Heart right ventricle (tissue), 16 donors: Measurements from ENCODE around the gene MTA1. TPM values are rescaled to one million over a fixed set of nuclear protein-coding genes. Genes with fewer than 3 reads are reported as not detected.

Experiments
- ATAC-seq, 8 donors: fragments of 200-7000 bp; cut with Tn5 transposase; one replicate each; pipeline ENCODE4 v1.9.1; 2020; ENCODE audit warnings: mild to moderate bottlenecking in 8 of 8, moderate library complexity in 8 of 8, moderate number of reproducible peaks in 1 of 8
- DNase-seq, 2 donors: peaks; one replicate each; pipeline ENCODE4 v3.0.0-alpha.2; 2020
- H3K27ac ChIP-seq, 10 donors: fragments of 200-600 bp; sonication (generic) in 2 of 10; one replicate each; pipeline versions ENCODE4 v1.5.0 to v1.8.0; 2020 to 2022; ENCODE audit warnings: mild to moderate bottlenecking in 3 of 10
- H3K27me3 ChIP-seq, 7 donors: fragments of 200-600 bp; one replicate each; pipeline ENCODE4 v1.8.0; 2021 to 2022; ENCODE audit warnings: mild to moderate bottlenecking in 2 of 7
- H3K36me3 ChIP-seq, 9 donors: fragments of 200-600 bp; sonication (generic) in 1 of 9; one replicate each; pipeline versions ENCODE4 v1.5.0 to v1.8.0; 2020 to 2022; ENCODE audit warnings: mild to moderate bottlenecking in 2 of 9
- H3K4me1 ChIP-seq, 9 donors: fragments of 200-600 bp; sonication (generic) in 1 of 9; one replicate each; pipeline versions ENCODE4 v1.5.0 to v1.8.0; 2020 to 2022; ENCODE audit warnings: mild to moderate bottlenecking in 4 of 9
- H3K4me3 ChIP-seq, 10 donors: fragments of 200-600 bp; sonication (generic) in 2 of 10; one replicate each; pipeline versions ENCODE4 v1.5.0 to v1.8.0; 2020 to 2022; ENCODE audit warnings: mild to moderate bottlenecking in 7 of 10, moderate library complexity in 2 of 10
- H3K9me3 ChIP-seq, 11 donors: fragments of 200-600 bp in 10 of 11; sonication (generic) in 2 of 11; one replicate each; pipeline versions ENCODE4 v1.5.0 to v1.8.0; 2013 to 2022; ENCODE audit warnings: mild to moderate bottlenecking in 2 of 11, control low read depth in 1 of 11, moderate library complexity in 1 of 11
- WGBS, 2 donors: extraction: QIAGEN DNeasy Blood & Tissue Kit; methylation state at CpG; one replicate each; pipeline ENCODE4 v1.1.7; 2013; ENCODE audit warnings: inconsistent platforms in 1 of 2; 5-methylcytosine and 5-hydroxymethylcytosine counted together
- intact Hi-C, 10 donors: fragments of 100-400 bp; cut with DNase I; formaldehyde crosslinking; loops; one replicate each; pipeline versions ENCODE4 v1.11.1 to v1.14.2; 2022
- polyA plus RNA-seq, 2 donors: library from polyadenylated mRNA; stranded (reverse); fragments of 200-250 nt; gene quantifications; one replicate each; pipeline ENCODE4 v1.2.3, GENCODE V29; 2013
- total RNA-seq, 10 donors: library from RNA; stranded (reverse); fragmentation: NEBNext Ultra II Directional in 3 of 10; extraction: Animal tissue kit (Norgen Biotek cat#: 25700) in 3 of 10; gene quantifications; one replicate each; pipeline versions ENCODE4 v1.2.1 to v1.2.4, GENCODE V29; 2021 to 2023
- TF ChIP-seq, protein P1 (sequence below), 9 donors: fragments of 200-600 bp; sonication (generic) in 2 of 9; IDR thresholded peaks; one replicate each; pipeline versions ENCODE4 v1.5.0 to v1.8.0; 2021 to 2022; ENCODE audit warnings: antibody characterized with exemption in 9 of 9, mild to moderate bottlenecking in 5 of 9, moderate library complexity in 1 of 9
- donor health status: Arrhythmogenic right ventricular cardiomyopathy.
- donor health status: ischemic (EF 13 %, LVEDD 7.1; RV severe dilation, severe dysfunction).
- donor health status: healthy with polysubstance abuse.
- donor health status: DM: no; HTN: yes; CAD: no.
- donor health status: DM: no; HTN: no; CAD: no.
- donor health status: ischemic (EF 25% LVEDD 6.9; RV normal size, moderate dysfunction).
- donor health status: ischemic (EF 25% LVEDD 5.7; RV mildly dilated, moderate dysfunction).
- donor health status: healthy.
- donor health status: DM: yes; HTN: yes; CAD: no.
- donor health status: Ischemic cardiomyopathy.
- donor health status: ischemic (EF 35%, LVEDD 5.7; RV mildly dilated, moderate dysfunction).
- donor health status: nonischemic (EF 11% LVEDD 7.7; RV severe dilation, severe dysfunction).
- donor health status: DM: yes; HTN: yes; CAD: no.
- donor health status: PGD.
- donor health status: ischemic (EF 29% LVEDD 5.4; RV normal size, mild dysfunction).
- donor health status: nonischemic (EF 23%, LVEDD 6.1; RV moderate dilation, normal function).

The MTA1 gene
- total and polyA plus RNA-seq, 12 donors: 94.4 to 250 (median 133) TPM

DNA sequence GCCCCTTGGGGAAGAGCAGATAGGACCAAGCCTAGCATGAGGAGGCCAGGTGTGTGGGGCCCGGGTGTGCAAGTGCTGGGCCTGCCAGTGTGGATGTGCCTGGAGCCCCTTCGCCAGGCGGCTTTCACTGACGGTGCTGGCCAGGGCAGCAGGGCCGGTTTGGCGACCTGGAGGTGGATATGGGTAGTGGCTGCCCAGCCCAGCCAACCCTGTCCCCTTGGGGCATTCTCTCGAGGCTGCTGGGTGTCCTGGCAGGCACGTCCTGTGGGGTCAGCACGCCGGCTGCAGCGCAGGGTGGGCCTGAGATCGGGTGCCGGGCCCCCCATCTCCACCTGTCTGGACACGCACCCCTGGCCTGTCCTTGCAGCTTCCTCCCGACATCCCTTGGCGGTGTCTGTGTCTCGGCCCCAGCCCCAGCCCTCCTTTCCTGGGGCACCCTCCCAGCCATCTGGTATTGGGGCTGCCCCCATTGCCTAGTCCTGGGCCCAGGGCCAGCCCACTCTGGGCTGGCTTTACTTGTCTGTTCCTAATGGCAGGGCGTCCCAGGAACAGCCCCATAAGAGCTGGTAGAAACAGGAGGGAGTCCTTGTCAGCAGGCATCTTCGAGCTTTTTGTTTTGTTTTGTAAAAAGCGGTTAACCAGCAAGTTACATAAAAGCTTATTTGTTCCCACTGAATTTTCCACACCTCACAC is 47.8 kb downstream of the MTA1 start:
- ATAC-seq: no peak
- WGBS, 2 donors: 67 to 77% methylated on average over 20 of the region's 20 CpGs
- DNase-seq: peak in 1 of 2 donors; percentile 25
- Histone ChIP-seq H3K36me3 (peaks cover 0 to 69% (median 21%) of the 10 kb centered on the region in 9 donors), H3K9me3 (no peaks in the 10 kb centered on the region), H3K27ac (peak overlapping the region; percentile 40 to 100 (median 100)), H3K27me3 (no peaks in the 10 kb centered on the region), H3K4me3 (no peak overlapping the region), H3K4me1 (peaks cover 45 to 93% (median 63%) of the 10 kb centered on the region in 9 donors)
- intact Hi-C loops: no loop called here
- TF ChIP-seq, protein P1, sequence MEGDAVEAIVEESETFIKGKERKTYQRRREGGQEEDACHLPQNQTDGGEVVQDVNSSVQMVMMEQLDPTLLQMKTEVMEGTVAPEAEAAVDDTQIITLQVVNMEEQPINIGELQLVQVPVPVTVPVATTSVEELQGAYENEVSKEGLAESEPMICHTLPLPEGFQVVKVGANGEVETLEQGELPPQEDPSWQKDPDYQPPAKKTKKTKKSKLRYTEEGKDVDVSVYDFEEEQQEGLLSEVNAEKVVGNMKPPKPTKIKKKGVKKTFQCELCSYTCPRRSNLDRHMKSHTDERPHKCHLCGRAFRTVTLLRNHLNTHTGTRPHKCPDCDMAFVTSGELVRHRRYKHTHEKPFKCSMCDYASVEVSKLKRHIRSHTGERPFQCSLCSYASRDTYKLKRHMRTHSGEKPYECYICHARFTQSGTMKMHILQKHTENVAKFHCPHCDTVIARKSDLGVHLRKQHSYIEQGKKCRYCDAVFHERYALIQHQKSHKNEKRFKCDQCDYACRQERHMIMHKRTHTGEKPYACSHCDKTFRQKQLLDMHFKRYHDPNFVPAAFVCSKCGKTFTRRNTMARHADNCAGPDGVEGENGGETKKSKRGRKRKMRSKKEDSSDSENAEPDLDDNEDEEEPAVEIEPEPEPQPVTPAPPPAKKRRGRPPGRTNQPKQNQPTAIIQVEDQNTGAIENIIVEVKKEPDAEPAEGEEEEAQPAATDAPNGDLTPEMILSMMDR (IDR thresholded peaks at IDR 0.05): no peak

DNA sequence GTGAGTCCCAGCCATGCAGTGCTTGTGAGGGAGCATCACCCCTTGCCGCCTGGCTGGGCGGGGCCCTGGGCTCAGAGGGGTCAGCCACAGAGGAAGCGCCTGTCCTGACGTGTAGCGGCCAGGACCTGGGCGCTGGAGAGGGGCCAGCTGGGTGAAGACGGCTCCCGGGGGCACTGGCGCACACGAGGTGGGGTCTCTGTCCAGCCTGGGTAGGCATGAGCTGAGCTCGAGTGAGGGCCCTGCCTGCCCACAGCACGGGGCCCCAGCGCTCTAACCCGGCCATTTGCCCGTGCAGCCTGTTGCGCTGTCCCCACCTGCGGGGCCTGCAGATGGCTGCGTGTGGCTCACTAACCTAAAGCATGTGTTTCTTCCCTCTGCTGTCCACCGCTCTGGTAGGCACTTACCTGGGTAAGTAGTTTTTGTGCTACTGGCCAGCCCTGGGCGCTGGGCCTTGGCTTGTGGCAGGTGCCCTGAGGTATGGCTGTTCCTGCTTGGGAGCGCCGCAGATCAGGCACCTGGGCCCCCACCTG is 48.4 kb downstream of the MTA1 start:
- ATAC-seq: no peak
- Histone ChIP-seq H3K36me3 (peaks cover 0 to 63% (median 20%) of the 10 kb centered on the region in 9 donors), H3K4me1 (peaks cover 50 to 93% (median 67%) of the 10 kb centered on the region in 9 donors), H3K27me3 (peaks cover 0 to under 1% (median 0%) of the 10 kb centered on the region in 7 donors), H3K9me3 (no peaks in the 10 kb centered on the region), H3K27ac (peak overlapping the region; percentile 66 to 100 (median 100)), H3K4me3 (peak overlapping the region in 1 of 10 donors; percentile 17)
- intact Hi-C loops: no loop called here
- WGBS, 2 donors: 78 to 83% methylated on average over 21 to 22 of the region's 22 CpGs
- TF ChIP-seq, protein P1 (IDR thresholded peaks at IDR 0.05): no peak
- DNase-seq: peak in 1 of 2 donors; percentile 42

DNA sequence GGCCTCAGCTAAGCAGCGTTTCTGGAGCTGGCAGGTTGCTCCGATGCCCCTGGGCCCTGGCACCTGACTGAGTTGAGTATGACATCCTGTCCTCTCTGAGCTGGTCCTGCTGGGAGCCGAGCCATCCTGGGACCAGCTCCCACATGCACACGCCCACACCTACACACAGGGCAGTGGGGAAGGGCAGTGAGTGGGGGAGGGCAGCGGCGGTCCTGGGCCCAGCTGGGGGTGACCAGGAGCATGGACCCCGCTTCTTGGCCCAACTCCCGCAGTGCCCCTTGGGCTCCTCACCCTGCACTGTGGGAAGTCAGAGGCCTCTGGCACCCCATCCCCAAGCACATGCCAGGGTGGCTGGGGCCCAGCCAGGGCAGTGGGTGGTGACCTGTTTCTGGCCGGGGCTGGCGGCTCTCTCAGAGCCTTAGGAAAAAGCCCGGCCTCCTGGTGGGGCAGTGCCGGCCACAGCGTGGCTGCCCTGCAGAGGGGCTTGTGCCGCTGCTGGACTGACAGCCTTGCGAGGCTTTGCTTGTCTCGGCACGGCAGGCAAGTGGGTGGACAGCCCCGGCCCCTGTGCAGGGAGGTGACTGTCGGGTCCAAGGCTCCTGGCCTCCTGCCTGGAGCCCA is 49.1 kb downstream of the MTA1 start:
- peak in 6 of 8 donors; percentile 3 to 25 (median 10) for ATAC-seq
- peaks cover 0 to 55% (median 13%) of the 10 kb centered on the region in 9 donors for H3K36me3 ChIP-seq
- WGBS, 2 donors: 32 to 36% methylated on average over 19 of the region's 19 CpGs

More for the DNA sequence above, 49.1 kb downstream of the MTA1 start:
- Histone ChIP-seq H3K27ac (peak overlapping the region; percentile 80 to 100 (median 100)), H3K4me3 (peak overlapping the region in 3 of 10 donors; percentile 1 to 7 (median 5)), H3K4me1 (peaks cover 55 to 93% (median 73%) of the 10 kb centered on the region in 9 donors), H3K27me3 (peaks cover 0 to 8% (median 0%) of the 10 kb centered on the region in 7 donors), H3K9me3 (no peaks in the 10 kb centered on the region)
- TF ChIP-seq, protein P1 (IDR thresholded peaks at IDR 0.05): peak in 2 of 9 donors; percentile 11 to 20
- intact Hi-C loops: no loop called here
- DNase-seq: peak; percentile 61 to 71
